ENCODE results near the gene R3HDML.

- TF ChIP-seq CTCF (IDR thresholded peaks at IDR 0.05) (no peak), POLR2AphosphoS5 (IDR thresholded peaks at IDR 0.05; ENCODE audit: insufficient read depth in 1 of 2, low read depth in 1 of 2) (no peak)
Observed at GRCh38 chr20:44342248-44342647, 5.4 kb downstream of the R3HDML start.

All from vagina (tissue), 2 donors.